ENCODE results near the gene WRNIP1. TPM values are rescaled to one million over a fixed set of nuclear protein-coding genes. Genes with fewer than 3 reads are reported as not detected.

The WRNIP1 gene
- total and polyA plus RNA-seq, 2 of the 8 experiments (the other 6 are each of a cell fraction or from before 2014, with no cell fraction given): 38.2 to 39.2 TPM

GRCh38 chr6:2790588-2791449 is 25.6 kb downstream of the WRNIP1 start (continued):
- TF ChIP-seq TBP (IDR thresholded peaks at IDR 0.05; ENCODE audit: low read depth, low read length) (no peak), SIRT6 (IDR thresholded peaks at IDR 0.05; ENCODE audit: low read length) (no peak)

Data from H1 (cell line).